Hypothalamus (tissue), 51 donors: ENCODE measurements around the gene GRIN2A.
"Not testable (repeated sequence)": the region's sequence is repeated elsewhere in the genome, so short reads cannot be mapped to it uniquely, and the experiment has no call there.

Source experiments
- DNase-seq, 51 donors: peaks; one replicate each; lab custom pipeline; 2025; lab: John Stamatoyannopoulos, UW

GRIN2A gene

GRCh38 chr16:9875981-9876380 is 306.2 kb downstream of the GRIN2A start:
- DNase-seq: not testable (repeated sequence)

- no peak for DNase-seq
These were observed 308.0 kb downstream of the GRIN2A start for GRCh38 chr16:9874219-9874618.

GRCh38 chr16:9870962-9871361 is 311.3 kb downstream of the GRIN2A start:
- DNase-seq: no peak

GRCh38 chr16:9869776-9870175 is 312.5 kb downstream of the GRIN2A start:
- no peak for DNase-seq

GRCh38 chr16:9868606-9869149 is 313.6 kb downstream of the GRIN2A start:
- peak in 1 of 51 donors; percentile 20 for DNase-seq

- no peak for DNase-seq
These were observed 315.1 kb downstream of the GRIN2A start for GRCh38 chr16:9867176-9867575.

GRCh38 chr16:9864461-9864860 is 317.8 kb downstream of the GRIN2A start:
- no peak for DNase-seq

GRCh38 chr16:9862327-9862726 is 319.9 kb downstream of the GRIN2A start:
- DNase-seq: no peak

- no peak for DNase-seq
These were observed 321.4 kb downstream of the GRIN2A start for GRCh38 chr16:9860876-9861275.

GRCh38 chr16:9859701-9860327 is 322.4 kb downstream of the GRIN2A start:
- no peak for DNase-seq

GRCh38 chr16:9854675-9855074 is 327.6 kb downstream of the GRIN2A start:
- no peak for DNase-seq

GRCh38 chr16:9852003-9852402 is 330.2 kb downstream of the GRIN2A start:
- DNase-seq: no peak

- DNase-seq: no peak
These were observed 331.4 kb downstream of the GRIN2A start for GRCh38 chr16:9850817-9851216.

GRCh38 chr16:9849697-9850245 is 332.5 kb downstream of the GRIN2A start:
- no peak for DNase-seq

GRCh38 chr16:9847146-9847545 is 335.1 kb downstream of the GRIN2A start:
- no peak for DNase-seq

- no peak for DNase-seq
These were observed 335.7 kb downstream of the GRIN2A start for GRCh38 chr16:9846362-9847099.

- no peak for DNase-seq
These were observed 336.4 kb downstream of the GRIN2A start for GRCh38 chr16:9845661-9846361.

- DNase-seq: no peak
These were observed 337.9 kb downstream of the GRIN2A start for GRCh38 chr16:9844361-9844760.

- no peak for DNase-seq
These were observed 338.7 kb downstream of the GRIN2A start for GRCh38 chr16:9843424-9844018.

- DNase-seq: no peak
These were observed 341.2 kb downstream of the GRIN2A start for GRCh38 chr16:9840761-9841665.
